ENCODE measurements around the gene AGPAT2.
A peak's percentile ranks its signal among the peaks of the same experiment; 100 is the strongest.

The AGPAT2 gene

GRCh38 chr9:136701668-136702053 is 14.4 kb upstream of the AGPAT2 start:
- TF ChIP-seq ZBTB1 (tag by site-specific recombination; IDR thresholded peaks at IDR 0.05) (no peak), ZNF341 (tag by site-specific recombination; IDR thresholded peaks at IDR 0.05; ENCODE audit: low read depth) (no peak), KLF17 (tag by site-specific recombination; IDR thresholded peaks at IDR 0.05) (0 out of 2 replicates have a peak, but pooled peaks have one; percentile 27), ZNF580 (tag by site-specific recombination; IDR thresholded peaks at IDR 0.05) (no peak), ZNF600 (tag by site-specific recombination; IDR thresholded peaks at IDR 0.05) (no peak)
- Histone ChIP-seq H3K9me3 (ENCODE audit: control insufficient read depth, insufficient read depth, low read depth, low read length) (no peaks in the 10 kb centered on the region), H3K4me1 (ENCODE audit: control insufficient read depth, insufficient read depth, low read length) (no peaks in the 10 kb centered on the region), H3K36me3 (ENCODE audit: control insufficient read depth in 2 of 2, insufficient read depth in 1 of 2, low read length in 2 of 2) (no peaks in the 10 kb centered on the region), H3K27ac (ENCODE audit: extremely low read depth, low read depth, low read length) (no peak overlapping the region), H3K4me3 (ENCODE audit: low read depth, low read length) (no peak overlapping the region)
- CTCF ChIA-PET: interaction anchor here (2.1 kb wide), 1 partner anchor 7 kb away, joined by 9 read pairs; no protein-coding TSS in a partner anchor
- POLR2A ChIA-PET: interaction anchor here (0.7 to 0.9 kb wide), 2 partner anchors 25 to 513 kb away, joined by 4 read pairs; no protein-coding TSS in a partner anchor

GRCh38 chr9:136700959-136701667 is 13.9 kb upstream of the AGPAT2 start:
- Histone ChIP-seq H3K36me3 (ENCODE audit: control insufficient read depth in 2 of 2, insufficient read depth in 1 of 2, low read length in 2 of 2) (no peaks in the 10 kb centered on the region), H3K4me1 (ENCODE audit: control insufficient read depth, insufficient read depth, low read length) (no peaks in the 10 kb centered on the region), H3K9me3 (ENCODE audit: control insufficient read depth, insufficient read depth, low read depth, low read length) (no peaks in the 10 kb centered on the region), H3K27ac (ENCODE audit: extremely low read depth, low read depth, low read length) (no peak overlapping the region), H3K4me3 (ENCODE audit: low read depth, low read length) (no peak overlapping the region)
- POLR2A ChIA-PET: interaction anchor here (0.6 to 1.1 kb wide), 4 partner anchors 14 to 27 kb away, joined by 3 to 5 read pairs (median 4); partner anchors contain the start of gene AGPAT2
- CTCF ChIA-PET: interaction anchor here (0.6 to 1.1 kb wide), 5 partner anchors 26 to 676 kb away, joined by 3 to 8 read pairs (median 4); no protein-coding TSS in a partner anchor
- TF ChIP-seq ZNF302 (tag by site-specific recombination; IDR thresholded peaks at IDR 0.05; ENCODE audit: low read depth): no peak
- no peak for TF ChIP-seq ZNF707 (tag by site-specific recombination; IDR thresholded peaks at IDR 0.05)
- no peak for TF ChIP-seq ZFP69B (tag by site-specific recombination; IDR thresholded peaks at IDR 0.05)
- TF ChIP-seq PRDM4 (tag by site-specific recombination; IDR thresholded peaks at IDR 0.05): no peak
- no peak for TF ChIP-seq ATF2 (tag by site-specific recombination; IDR thresholded peaks at IDR 0.05; ENCODE audit: low read depth)
- TF ChIP-seq ZNF513 (tag by site-specific recombination; IDR thresholded peaks at IDR 0.05): no peak
- no peak for TF ChIP-seq PRDM6 (tag by site-specific recombination; IDR thresholded peaks at IDR 0.05)
- no peak for TF ChIP-seq ELK4 (IDR thresholded peaks at IDR 0.05; ENCODE audit: borderline replicate concordance, low read depth, low read length)
- TF ChIP-seq FEZF1 (tag by site-specific recombination; IDR thresholded peaks at IDR 0.05): no peak
- no peak for TF ChIP-seq ZFP3 (tag by site-specific recombination; IDR thresholded peaks at IDR 0.05; ENCODE audit: low read depth)
- no peak for TF ChIP-seq ZNF324 (tag by site-specific recombination; IDR thresholded peaks at IDR 0.05)
- TF ChIP-seq ZNF621 (tag by site-specific recombination; IDR thresholded peaks at IDR 0.05): no peak
- TF ChIP-seq ZNF561 (tag by site-specific recombination; IDR thresholded peaks at IDR 0.05; ENCODE audit: borderline replicate concordance): no peak
- no peak for TF ChIP-seq ZNF16 (tag by site-specific recombination; IDR thresholded peaks at IDR 0.05; ENCODE audit: low read depth)
- TF ChIP-seq BCL11B (tag by site-specific recombination; IDR thresholded peaks at IDR 0.05; ENCODE audit: low read depth): no peak
